SIG-M5 treated with dmso at 0.1 percent for 504 hours (cell line): Measurements from ENCODE around the gene TTLL4.
A peak's percentile ranks its signal among the peaks of the same experiment; 100 is the strongest.
"Not testable (repeated sequence)": the region's sequence is repeated elsewhere in the genome, so short reads cannot be mapped to it uniquely, and the experiment has no call there.

ENCODE experiments used
- DNase-seq: peaks from one replicate; lab custom pipeline; 2025; ENCODE audit not compliant: unreplicated experiment; lab: John Stamatoyannopoulos, UW

The TTLL4 gene

DNA sequence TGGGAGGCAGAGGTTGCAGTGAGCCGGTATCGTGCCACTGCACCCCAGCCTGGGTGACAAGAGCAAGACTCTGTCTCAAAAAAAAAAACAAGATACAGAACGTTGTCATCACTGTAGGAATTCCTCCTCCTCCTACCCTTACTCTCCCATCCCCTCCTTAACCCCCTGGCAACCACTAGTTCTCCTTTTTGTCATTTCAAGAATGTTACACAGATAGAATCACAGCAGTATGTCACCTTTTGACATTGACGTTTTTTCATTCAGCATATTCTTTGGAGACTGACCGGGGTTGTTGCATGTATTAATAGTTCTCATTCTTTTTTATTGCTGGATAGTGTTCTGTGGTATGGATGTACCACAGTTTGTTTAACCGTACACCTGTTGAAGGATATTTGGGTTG is 32.4 kb downstream of the TTLL4 start:
- peak; percentile 36 for DNase-seq

- DNase-seq = no peak
Measured at GRCh38 chr2:218744615-218745014, 34.0 kb downstream of the TTLL4 start.

GRCh38 chr2:218745160-218745558 is 34.5 kb downstream of the TTLL4 start:
- peak; percentile 93 for DNase-seq

- DNase-seq = no peak
Measured at GRCh38 chr2:218745559-218746469, 35.2 kb downstream of the TTLL4 start.

DNA sequence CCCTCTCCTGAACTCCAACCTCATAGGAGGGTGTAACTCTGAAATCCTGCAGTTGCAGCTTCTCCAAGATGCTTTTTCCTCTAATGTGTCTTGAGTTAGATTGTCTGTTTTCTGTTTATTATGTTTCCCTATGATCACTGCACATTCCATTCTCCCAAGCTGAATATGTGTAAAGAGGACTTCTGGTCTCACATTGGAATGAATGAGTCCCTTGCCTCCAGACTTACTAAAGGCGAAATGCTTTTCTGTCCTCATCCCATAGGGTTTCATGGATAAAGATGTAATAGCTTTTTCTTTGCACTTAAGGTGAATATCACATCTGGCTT is 35.8 kb downstream of the TTLL4 start:
- DNase-seq = no peak

DNA sequence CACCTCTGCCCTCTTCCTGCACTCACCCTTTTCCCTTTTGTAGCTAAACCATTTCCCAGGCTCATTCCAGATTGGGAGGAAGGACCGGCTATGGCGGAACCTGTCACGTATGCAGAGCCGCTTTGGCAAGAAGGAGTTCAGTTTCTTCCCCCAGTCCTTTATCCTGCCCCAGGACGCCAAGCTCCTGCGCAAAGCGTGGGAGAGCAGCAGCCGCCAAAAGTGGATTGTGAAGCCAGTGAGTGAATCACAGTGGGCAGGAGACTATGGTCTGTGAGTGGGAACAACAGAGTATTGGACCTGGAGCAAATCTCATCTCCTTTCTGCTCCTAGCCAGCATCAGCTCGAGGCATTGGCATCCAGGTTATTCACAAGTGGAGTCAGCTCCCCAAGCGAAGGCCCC is 36.3 kb downstream of the TTLL4 start:
- DNase-seq = no peak

DNA sequence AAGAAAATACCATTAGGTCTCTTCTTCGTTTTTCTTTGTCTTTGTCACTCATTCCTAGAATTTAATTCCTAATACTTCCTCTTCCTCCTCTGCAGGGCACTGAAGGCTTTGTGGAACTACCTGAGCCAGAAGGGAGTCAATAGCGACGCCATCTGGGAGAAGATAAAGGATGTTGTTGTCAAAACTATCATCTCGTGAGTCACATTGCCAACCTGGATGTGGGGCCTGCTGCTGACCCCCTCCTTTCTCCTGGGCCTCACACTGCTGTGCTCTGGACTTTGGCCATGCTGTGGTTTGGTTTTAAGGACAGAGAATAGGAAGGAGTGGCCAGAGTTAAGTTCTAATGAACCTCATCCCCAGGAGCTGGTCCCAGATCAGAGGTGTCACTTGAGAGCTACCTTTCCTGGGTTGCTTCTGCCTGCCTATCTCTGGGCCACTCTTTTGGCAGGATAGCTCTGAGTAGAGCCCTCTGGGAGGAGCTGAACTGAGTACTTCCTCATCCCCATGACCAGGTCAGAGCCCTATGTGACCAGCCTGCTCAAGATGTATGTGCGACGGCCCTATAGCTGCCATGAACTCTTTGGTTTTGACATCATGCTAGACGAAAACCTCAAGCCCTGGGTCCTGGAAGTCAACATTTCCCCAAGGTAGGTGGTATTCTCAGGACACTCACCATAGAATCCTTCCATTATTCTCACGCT is 38.3 kb downstream of the TTLL4 start:
- DNase-seq = no peak

DNA sequence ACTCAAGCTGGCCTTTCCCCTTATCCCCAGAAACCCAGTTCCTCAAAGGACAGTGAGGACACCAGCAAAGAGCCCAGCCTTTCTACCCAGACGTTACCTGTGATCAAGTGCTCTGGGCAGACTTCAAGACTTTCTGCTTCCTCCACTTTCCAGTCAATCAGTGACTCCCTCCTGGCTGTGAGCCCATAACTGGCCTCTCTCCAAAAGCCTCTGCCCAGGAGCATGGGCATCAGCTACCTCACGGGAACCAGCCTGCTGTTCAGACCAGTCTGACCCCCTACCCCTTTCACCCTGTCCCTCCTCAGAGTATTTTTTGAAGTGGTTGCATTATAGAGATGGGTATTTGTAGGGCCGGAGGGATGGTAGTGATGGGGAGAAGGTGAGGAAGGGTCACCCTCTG is 43.6 kb downstream of the TTLL4 start:
- no peak for DNase-seq

DNA sequence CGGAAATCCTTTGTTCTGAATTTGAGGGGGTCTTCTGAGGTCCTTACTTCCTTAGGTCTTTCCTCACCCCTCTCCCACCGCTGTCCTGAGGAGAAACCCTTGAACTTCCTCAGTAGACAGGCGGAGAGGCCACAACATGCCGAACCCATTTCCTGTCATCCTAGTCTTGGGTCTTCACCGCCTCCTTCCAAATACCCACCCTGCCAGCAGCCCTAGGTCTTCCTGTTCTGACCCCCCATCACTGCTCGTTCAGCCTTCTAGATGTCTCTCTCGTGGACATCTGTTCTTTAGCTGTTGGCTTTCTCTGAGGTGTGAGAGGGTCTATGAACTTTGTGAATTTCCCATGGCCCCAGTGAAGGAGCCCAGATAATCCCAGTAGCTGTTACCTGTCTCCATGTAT is 44.1 kb downstream of the TTLL4 start:
- DNase-seq = no peak

DNA sequence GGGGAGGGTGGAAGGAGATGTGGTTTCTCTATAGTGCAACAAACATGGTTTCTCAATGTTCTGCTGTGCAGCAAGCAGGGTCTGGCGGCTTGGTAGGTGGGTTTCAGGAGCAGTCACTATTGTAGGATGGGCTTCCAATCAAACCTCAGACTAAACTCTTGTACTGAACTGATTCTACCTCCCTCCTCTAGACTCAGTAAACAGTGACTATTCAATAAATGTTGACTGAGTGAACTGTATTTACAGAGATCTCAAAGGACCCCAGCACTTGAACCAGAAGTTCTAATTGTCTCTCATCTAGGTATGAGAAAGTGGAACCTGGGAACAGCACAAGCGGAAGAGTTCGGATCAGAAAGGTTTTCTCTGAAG is 44.5 kb downstream of the TTLL4 start:
- DNase-seq = no peak

DNA sequence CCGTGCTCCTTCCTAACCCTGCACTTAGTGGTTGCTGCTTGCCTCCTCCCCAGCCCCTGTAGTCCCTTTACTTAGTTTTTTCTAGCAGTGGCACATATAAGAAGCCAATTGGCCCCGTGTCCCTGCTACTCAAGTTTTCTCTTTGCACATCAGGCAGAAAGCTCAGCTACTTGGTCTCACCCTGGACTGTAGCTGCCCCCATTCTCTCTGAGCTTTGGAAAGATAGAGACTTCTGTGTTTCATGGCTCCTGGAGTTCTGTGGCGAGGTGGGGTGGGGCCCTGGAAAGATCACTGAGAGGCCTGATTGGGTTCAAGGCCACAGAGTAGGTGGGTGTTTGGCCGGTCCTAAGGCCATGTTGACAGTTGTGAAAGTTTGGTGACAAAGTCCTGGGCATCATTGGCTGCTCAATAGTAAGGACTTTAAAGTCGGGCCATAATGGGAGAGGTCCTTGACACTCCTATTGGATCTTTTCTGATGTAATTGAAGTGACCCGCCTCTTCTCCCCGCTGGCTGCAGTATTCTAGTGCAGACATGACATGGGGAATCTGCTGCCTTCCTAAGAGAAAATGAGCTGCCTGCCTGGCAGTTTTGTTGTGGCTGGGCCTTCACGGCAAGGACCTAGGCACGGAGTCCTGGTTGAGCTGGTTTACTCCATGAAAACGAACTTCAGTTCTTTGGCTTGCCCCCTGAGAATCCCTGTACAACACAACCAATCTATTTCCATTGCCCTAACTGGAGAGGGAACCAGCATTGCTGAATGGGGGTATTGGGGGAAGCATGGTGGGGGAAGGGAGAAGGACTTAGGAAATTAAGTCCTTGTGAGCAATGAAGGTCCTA is 45.2 kb downstream of the TTLL4 start:
- DNase-seq = no peak

DNA sequence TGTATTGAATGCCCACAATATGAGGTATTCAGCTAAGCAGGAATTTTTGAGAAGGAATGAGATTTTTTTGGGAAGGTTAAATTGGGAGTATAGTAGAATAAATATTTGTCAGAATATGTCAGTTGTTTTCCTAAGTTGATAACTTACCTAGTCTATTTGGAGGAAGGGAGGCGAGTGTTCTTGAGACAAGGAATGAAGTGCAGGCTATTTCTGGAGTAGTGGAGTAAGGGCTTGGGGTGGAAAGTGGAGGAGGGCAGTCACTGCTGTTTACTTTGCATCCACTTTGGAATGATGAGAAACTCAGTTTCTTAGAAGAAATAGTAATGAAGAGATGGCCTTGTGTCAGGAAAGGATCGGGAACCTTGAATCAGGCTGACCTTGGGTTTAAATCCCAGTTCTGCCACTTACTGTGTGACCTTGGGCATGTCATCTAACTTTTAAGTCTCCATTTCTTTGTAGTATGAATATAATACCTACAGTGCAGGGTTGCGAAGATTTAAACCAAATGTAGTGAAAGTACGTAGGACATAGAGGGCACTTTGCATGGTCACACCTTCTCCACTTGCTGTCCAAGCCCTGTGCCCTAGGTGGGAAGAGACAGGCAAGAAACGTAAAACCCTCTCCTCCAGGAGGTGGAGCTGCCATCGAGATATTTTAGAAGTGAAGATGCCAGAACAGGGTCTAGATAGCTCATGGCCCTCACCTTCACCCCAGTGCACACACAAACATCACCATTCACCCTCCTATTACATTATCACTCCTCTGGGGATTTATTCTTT is 46.2 kb downstream of the TTLL4 start:
- no peak for DNase-seq

- DNase-seq = no peak
Measured at GRCh38 chr2:218761795-218762194, 51.2 kb downstream of the TTLL4 start.

- DNase-seq = not testable (repeated sequence)
Measured at GRCh38 chr2:218772759-218773158, 62.1 kb downstream of the TTLL4 start.

DNA sequence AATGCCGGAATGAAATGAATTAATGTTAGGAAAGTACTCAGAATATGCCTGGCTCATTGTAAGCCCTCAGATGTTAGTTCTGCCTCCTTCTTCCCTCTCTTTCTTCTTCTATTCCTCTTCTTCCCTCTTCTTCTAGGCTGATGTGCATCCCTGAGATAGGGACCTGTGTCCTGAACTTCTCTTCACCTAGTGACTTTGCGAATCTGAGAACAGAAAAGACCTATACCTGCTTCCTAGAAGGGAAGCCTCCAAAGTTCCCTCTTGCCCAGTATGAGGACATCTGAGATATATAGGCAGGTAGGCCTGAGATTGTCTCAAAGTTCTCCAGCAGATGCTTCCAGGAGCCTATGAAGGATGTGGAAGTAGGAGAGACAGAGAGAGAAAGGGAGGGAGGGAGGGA is 63.2 kb downstream of the TTLL4 start:
- DNase-seq = no peak

GRCh38 chr2:218776488-218776887 is 65.9 kb downstream of the TTLL4 start:
- DNase-seq = peak; percentile 30

- no peak for DNase-seq
Measured at GRCh38 chr2:218777276-218777990, 66.8 kb downstream of the TTLL4 start.

- no peak for DNase-seq
Measured at GRCh38 chr2:218780046-218780445, 69.4 kb downstream of the TTLL4 start.

DNA sequence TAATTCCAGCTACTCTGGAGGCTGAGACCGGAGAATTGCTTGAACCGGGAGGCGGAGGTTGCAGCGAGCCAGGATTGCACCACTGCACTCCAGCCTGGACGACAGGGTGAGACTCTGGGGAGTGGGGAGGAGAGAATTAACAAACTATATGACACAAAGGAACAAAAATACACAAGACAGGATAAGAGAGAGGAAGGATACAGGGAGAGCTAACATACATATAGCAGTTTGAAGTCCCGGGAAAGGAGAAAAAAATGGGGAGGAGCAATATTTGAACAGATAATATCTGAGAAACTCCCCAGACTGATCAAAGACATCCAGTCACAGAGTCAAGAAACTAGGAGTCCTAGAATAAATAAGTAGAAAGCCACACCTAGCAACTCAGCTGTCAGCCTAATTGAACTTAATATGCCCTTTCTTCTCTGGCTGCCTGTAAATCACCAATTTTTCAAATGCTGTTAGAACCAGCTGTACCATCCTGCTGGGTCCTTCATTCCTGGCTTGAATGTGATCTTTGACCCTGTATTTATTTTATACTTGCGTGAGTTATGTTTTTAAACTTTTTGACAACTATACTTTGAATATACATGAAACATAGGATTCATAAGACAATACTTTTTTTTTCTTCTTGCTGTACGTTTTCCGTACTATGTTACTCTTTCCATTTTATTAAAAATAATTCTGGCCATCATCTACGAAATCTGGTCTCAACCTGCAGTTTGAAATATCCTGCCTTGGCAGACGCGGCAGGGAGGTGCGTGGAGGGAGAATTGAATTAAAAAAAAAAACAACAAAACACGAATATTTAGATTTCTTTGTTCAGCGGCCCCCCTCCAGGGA is 70.4 kb downstream of the TTLL4 start:
- peak; percentile 58 for DNase-seq
